GM12864 (cell line): ENCODE data around the gene GFER.
"Not testable (repeated sequence)": the region's sequence is repeated elsewhere in the genome, so short reads cannot be mapped to it uniquely, and the experiment has no call there.

Experiments
- DNase-seq: peaks from one replicate; pipeline ENCODE4 v3.0.0-alpha.2; 2011; ENCODE audit warnings: low read depth
- H3K4me3 ChIP-seq: 2 replicates; pipeline ENCODE4 v1.5.1; 2011; ENCODE audit warnings: mild to moderate bottlenecking, low read depth, low read length, control low read depth
- TF ChIP-seq, protein P1 (sequence below): IDR thresholded peaks from 2 replicates; pipeline ENCODE4 v1.5.1; 2011; ENCODE audit warnings: low read depth, mild to moderate bottlenecking, moderate library complexity, low read length, control low read depth, inconsistent platforms; ENCODE audit errors: missing control alignments

GFER gene

DNA sequence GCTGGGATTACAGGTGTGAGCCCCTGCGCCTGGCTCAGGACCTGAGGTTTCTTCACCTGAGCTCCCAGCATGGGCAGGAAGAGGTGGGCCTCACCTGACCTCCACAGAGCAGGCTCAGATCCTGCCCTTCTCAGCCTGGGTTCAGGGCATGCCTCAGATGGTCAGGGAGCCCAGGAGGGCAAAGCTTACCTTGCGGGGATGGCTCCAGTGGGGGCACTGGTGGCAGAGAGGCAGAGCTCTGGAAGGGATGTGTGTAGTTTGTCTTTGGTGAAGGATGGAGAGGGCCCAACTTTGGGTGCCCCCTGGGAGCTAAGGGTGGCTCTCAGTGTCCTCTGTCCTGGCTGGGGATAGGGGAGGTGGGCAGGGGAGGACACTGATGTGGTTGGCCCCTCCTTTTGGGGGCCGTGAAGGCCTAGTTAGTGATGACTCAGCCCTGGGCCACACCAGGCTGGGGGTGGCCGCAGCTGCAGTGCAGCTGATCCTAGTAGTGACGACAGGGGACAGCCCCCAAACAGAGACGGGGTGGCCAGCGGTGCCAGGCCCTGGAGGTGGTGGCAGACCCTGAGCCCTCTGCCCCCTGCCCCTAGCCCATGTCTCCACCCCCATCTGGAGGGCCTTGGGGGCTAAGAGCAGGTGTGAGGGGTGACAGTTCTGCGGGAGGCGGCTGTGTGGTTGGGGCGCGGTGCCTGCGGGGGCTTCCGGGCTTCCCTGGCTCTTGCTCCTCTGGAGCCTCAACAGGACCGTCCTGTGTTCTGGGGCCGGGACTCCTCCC lies 48.5 kb downstream of the GFER start:
- no peak for DNase-seq
- no peak overlapping the region for H3K4me3 ChIP-seq
- TF ChIP-seq, protein P1, sequence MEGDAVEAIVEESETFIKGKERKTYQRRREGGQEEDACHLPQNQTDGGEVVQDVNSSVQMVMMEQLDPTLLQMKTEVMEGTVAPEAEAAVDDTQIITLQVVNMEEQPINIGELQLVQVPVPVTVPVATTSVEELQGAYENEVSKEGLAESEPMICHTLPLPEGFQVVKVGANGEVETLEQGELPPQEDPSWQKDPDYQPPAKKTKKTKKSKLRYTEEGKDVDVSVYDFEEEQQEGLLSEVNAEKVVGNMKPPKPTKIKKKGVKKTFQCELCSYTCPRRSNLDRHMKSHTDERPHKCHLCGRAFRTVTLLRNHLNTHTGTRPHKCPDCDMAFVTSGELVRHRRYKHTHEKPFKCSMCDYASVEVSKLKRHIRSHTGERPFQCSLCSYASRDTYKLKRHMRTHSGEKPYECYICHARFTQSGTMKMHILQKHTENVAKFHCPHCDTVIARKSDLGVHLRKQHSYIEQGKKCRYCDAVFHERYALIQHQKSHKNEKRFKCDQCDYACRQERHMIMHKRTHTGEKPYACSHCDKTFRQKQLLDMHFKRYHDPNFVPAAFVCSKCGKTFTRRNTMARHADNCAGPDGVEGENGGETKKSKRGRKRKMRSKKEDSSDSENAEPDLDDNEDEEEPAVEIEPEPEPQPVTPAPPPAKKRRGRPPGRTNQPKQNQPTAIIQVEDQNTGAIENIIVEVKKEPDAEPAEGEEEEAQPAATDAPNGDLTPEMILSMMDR = no peak

DNA sequence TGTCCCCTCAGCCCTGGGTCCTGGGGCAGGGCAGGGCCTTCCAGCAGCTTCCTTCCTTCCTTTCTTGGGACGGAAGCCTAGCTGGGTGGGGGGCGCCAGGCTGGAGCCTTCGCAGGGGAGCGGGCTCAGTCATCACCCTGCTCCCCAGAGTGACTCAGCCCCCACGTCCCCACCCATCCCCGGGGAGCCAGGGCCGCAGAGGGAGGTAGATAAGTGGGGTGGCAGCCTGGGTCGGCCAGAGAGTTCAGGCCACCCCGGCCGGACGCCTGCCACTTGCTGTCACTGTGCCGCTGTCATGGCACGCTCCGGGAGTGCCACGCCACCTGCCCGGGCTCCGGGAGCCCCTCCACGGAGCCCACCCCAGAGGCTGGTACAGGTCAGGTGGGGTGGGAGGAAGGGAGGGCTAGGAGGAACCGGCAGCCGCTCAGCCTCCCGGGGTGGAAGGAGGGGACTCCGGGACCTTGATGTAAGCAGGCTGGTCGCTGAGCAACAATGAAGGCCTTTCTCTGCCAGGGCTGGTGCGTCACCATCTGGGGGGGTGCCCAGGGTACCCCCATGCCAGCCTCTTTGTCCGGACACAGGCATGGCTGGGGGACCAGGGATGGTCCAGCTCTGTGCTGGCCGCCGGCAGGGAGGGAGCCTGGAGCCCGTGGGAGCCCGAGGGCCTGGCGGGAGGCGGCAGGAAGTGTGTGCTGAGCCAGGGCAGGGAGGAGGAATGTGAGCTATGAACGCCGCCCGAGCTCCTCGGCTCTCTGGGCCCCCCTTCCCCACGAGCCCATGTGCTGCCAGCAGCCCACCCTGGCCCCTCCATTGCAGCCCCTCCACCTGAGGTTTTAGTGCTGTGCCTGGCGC lies 49.3 kb downstream of the GFER start:
- H3K4me3 ChIP-seq = no peak overlapping the region
- DNase-seq = no peak
- TF ChIP-seq, protein P1 = no peak

DNA sequence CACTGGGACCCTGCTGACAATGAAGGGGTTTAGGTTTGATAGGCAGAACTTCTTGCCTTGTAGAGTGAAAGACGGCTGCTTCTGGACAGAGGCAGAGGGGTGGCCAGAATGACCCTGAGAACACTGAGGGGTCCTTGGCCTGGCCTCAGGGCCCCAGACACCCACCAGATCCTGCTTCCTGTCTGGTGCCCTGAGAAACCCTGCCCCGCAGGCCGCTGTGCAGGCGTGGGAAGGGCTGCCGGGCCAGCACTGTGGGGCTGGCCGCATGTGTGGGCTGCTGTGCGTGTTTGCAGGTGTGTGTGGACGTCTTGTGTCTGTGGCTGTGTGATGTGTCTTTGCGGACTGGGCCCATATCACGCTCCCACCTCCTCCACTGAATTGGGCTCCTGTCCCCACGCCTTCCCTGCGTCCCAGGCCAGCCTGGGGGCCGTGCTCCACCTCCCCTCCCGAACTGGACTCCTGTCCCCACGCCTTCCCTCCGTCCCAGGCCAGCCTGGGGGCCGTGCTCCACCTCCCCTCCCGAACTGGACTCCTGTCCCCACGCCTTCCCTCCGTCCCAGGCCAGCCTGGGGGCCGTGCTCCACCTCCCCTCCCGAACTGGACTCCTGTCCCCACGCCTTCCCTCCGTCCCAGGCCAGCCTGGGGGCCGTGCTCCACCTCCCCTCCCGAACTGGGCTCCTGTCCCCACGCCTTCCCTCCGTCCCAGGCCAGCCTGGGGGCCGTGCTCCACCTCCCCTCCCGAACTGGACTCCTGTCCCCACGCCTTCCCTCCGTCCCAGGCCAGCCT lies 50.1 kb downstream of the GFER start:
- H3K4me3 ChIP-seq, DNase-seq: not testable (repeated sequence)

DNA sequence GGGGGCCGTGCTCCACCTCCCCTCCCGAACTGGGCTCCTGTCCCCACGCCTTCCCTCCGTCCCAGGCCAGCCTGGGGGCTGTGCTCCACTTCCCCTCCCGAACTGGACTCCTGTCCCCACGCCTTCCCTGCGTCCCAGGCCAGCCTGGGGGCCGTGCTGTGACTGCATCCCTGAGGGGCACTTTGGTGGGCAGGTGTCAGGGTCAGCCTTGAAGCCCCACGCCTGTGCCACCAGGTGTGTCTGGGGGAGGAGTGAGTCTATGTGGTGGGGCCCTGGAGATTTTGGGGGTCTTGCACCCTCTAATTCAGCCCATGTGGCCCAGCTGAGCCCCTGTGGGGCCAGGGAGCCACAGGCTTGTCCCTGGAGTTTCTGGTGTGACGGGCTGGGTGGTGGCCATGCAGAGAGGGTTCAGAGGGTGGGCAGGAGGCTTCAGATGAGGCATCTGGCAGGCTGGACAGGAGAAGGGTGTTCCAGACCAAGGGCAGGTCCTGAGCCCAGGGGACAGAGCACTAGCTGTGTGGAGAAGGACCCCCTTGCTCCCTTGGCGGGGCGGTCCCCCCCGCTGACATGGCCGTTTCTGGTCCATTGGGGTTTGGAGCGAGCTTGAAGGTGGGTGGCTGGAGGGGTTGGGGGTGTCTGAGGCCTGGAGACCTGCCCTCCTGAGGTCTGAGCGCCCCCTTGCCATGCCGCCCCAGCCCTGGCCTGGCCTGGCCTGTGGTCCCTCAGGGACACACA lies 50.9 kb downstream of the GFER start:
- H3K4me3 ChIP-seq = no peak overlapping the region
- TF ChIP-seq, protein P1 = no peak
- DNase-seq = no peak

DNA sequence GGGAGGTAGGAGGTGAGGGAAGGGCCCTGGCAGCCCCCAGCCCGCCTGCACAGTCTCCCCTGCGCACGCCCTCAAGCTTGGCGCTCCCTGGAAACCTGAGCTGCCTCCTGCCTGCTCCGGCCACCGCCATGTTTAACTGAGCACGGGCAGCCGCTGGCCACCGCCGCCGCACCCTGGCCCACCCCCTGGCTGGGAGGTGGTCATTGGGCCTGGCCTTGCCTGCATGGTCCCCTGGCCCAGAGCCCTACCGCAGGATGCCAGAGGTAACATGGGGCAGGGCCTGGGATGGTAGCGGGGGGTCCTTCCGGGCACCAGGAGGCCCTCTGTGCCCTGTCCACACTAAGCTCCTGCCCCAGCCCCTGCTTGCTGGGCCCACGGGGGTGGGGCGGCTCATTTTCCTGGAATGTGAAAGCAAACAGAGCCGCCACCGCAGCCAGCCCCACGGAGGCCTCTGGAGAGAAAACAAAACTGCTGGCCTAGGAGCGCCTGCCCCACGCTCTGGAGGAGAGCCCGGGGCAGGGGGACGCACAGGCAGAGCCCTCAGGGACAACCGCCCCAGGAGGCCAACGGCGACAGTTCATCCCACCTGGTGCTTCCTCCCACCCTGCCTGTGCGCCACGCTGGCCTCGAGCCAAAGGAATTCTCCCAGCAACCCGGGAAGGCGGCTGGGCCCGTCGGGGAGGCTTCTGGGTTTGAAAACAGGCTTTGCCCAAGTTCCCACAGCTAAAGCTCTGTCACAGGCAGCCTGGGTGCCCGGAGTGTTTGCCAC lies 51.6 kb downstream of the GFER start:
- no peak overlapping the region for H3K4me3 ChIP-seq
- TF ChIP-seq, protein P1 = no peak
- DNase-seq = no peak

DNA sequence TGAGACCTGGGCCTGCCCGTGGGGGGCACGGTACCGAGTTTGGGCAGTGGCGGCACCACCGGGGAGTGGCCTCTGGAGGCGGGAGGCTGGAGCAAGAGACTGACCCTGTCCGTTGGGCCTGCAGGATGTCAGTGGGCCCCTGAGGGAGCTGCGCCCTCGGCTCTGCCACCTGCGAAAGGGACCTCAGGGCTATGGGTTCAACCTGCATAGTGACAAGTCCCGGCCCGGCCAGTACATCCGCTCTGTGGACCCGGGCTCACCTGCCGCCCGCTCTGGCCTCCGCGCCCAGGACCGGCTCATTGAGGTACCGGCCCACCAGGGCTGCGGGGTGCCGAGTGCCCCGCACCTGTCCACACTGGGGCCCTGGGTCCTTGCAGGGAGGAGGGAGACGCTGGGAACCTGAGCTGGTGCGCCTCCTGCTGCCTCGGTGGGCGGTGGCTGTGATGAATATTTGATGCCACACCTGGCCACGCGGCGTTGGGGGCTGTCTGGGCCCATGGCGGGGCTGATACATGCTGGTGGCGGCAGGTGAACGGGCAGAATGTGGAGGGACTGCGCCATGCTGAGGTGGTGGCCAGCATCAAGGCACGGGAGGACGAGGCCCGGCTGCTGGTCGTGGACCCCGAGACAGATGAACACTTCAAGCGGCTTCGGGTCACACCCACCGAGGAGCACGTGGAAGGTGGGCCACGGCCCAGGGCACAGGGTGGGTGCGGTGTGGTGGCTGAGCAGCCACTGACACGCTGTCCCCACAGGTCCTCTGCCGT lies 52.4 kb downstream of the GFER start:
- no peak overlapping the region for H3K4me3 ChIP-seq
- TF ChIP-seq, protein P1 = no peak
- DNase-seq = no peak
